Adrenal gland (tissue), 5 donors: ENCODE data around the gene ZNF697.

ENCODE experiments used
- CTCF ChIP-seq, 6 experiments: fragments of 450-650 bp in 4 of 6; fragments of 200-600 bp in 2 of 6; sonication (generic) in 1 of 6; IDR thresholded peaks; 1 replicate in 5 of 6; 2 replicates in 1 of 6; pipeline versions ENCODE4 v1.5.1 to v1.8.0; 2016 to 2021; ENCODE audit warnings: antibody characterized with exemption in 6 of 6, mild to moderate bottlenecking in 2 of 6, moderate library complexity in 1 of 6
- POLR2A ChIP-seq, 2 donors: fragments of 450-650 bp; IDR thresholded peaks; one replicate each; pipeline ENCODE4 v1.6.1; 2017; ENCODE audit warnings: antibody characterized with exemption in 2 of 2, mild to moderate bottlenecking in 2 of 2, moderate library complexity in 1 of 2
- donor health status: DM: no; HTN: no; CAD: no.

- TF ChIP-seq CTCF (IDR thresholded peaks at IDR 0.05) (no peak), POLR2A (IDR thresholded peaks at IDR 0.05) (no peak)
These were observed 26.4 kb downstream of the ZNF697 start for GRCh38 chr1:119621705-119622104.
